Esophagus squamous epithelium (tissue), 5 donors: ENCODE measurements around the gene BICRA. TPM values are rescaled to one million over a fixed set of nuclear protein-coding genes. Genes with fewer than 3 reads are reported as not detected.

Source experiments
- DNase-seq: peaks from one replicate; lab custom pipeline; 2025; lab: John Stamatoyannopoulos, UW
- H3K27ac ChIP-seq, 4 donors: fragments of 200-600 bp; sonication (generic); one replicate each; pipeline ENCODE4 v1.5.1; 2016 to 2019; ENCODE audit warnings: mild to moderate bottlenecking in 1 of 4
- H3K27me3 ChIP-seq, 4 donors: fragments of 200-600 bp; sonication (generic); 1 replicate in 3 of 4; 2 replicates in 1 of 4; pipeline versions ENCODE4 v1.5.1 to v1.6.0; 2017 to 2021; ENCODE audit warnings: antibody characterized with exemption in 1 of 4
- H3K36me3 ChIP-seq, 3 donors: fragments of 200-600 bp; sonication (generic); one replicate each; pipeline ENCODE4 v1.5.1; 2016 to 2019
- H3K4me1 ChIP-seq, 3 donors: fragments of 200-600 bp; sonication (generic); one replicate each; pipeline ENCODE4 v1.5.1; 2017 to 2019
- H3K4me3 ChIP-seq, 4 donors: fragments of 200-600 bp; sonication (generic); 1 replicate in 3 of 4; 2 replicates in 1 of 4; pipeline ENCODE4 v1.5.1; 2016 to 2019; ENCODE audit warnings: mild to moderate bottlenecking in 2 of 4, moderate library complexity in 1 of 4
- H3K9me3 ChIP-seq, 3 donors: fragments of 200-600 bp; sonication (generic); one replicate each; pipeline ENCODE4 v1.5.1; 2016 to 2019
- CTCF ChIP-seq, 6 experiments: fragments of 450-650 bp in 4 of 6; fragments of 200-600 bp in 2 of 6; sonication (generic) in 2 of 6; IDR thresholded peaks; one replicate each; pipeline ENCODE4 v1.5.1; 2016 to 2019; ENCODE audit warnings: antibody characterized with exemption in 6 of 6, mild to moderate bottlenecking in 4 of 6, moderate library complexity in 4 of 6
- POLR2A ChIP-seq, 4 donors: fragments of 450-650 bp; IDR thresholded peaks; one replicate each; pipeline ENCODE4 v1.6.1; 2017; ENCODE audit warnings: antibody characterized with exemption in 4 of 4, mild to moderate bottlenecking in 4 of 4, moderate library complexity in 3 of 4
- WGBS, 2 donors: methylation state at CpG; one replicate each; pipeline ENCODE4 v1.1.5; 2018; 5-methylcytosine and 5-hydroxymethylcytosine counted together
- intact Hi-C: fragments of 100-400 bp; cut with DNase I; formaldehyde crosslinking; loops from one replicate; pipeline ENCODE4 v1.15.0; 2022
- total RNA-seq, 4 donors: library from RNA; depleted of rRNA; stranded (reverse); fragments of >200 nt; gene quantifications; one replicate each; pipeline ENCODE4 v1.1.0, GENCODE V29; 2016
- donor health status: DM: yes; HTN: yes; CAD: no.

The BICRA gene
- total RNA-seq, 4 donors from 2014 or later = 1.1 to 17.5 (median 7.0) TPM

DNA sequence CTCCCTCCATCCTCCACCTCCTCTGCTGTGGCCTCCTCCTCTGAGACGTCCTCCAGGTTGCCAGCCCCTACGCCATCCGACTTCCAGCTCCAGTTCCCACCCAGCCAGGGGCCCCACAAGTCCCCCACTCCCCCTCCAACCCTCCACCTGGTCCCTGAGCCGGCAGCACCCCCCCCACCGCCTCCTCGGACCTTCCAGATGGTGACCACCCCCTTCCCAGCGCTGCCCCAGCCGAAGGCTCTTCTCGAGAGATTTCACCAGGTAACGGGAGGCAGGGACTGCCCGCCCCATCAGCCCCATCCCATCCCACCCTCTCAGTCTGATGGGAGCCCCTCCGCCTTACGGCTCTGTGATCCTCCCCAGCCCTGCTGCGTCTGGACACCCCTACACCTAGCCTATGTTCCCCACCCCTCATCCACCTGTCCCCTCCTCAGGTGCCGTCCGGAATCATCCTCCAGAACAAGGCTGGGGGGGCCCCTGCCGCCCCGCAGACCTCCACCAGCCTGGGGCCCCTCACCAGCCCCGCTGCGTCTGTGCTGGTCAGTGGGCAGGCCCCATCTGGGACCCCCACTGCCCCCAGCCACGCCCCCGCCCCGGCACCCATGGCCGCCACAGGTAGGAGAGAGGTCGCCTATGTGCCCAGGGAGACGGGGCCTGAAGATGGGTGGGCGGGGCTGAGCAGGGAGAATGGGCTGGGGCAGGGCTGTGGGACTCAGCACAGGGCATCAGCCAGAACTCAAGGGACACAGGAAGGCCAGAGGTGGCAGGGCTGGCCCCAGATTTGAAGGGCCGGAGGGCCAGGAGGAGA lies 85.7 kb downstream of the BICRA start:
- Histone ChIP-seq H3K4me1 (peaks cover 0 to 6% (median 5%) of the 10 kb centered on the region in 3 donors), H3K27ac (no peak overlapping the region), H3K9me3 (no peaks in the 10 kb centered on the region), H3K27me3 (no peaks in the 10 kb centered on the region), H3K36me3 (peaks cover 8 to 83% (median 14%) of the 10 kb centered on the region in 3 donors), H3K4me3 (no peak overlapping the region)
- intact Hi-C loops = loop anchor here (5.0 kb wide), 1 partner anchor 257 kb away; no protein-coding TSS in a partner anchor
- no peak for DNase-seq
- TF ChIP-seq POLR2A (IDR thresholded peaks at IDR 0.05) (no peak), CTCF (IDR thresholded peaks at IDR 0.05) (no peak)
- WGBS, 2 donors = 88 to 91% methylated on average over 5 to 11 of the region's 28 CpGs

- WGBS, 2 donors = 82 to 85% methylated on average over 23 to 24 of the region's 26 CpGs
- H3K4me1 ChIP-seq = peaks cover 0 to 6% (median 5%) of the 10 kb centered on the region in 3 donors
- no peaks in the 10 kb centered on the region for H3K27me3 ChIP-seq
- TF ChIP-seq CTCF (IDR thresholded peaks at IDR 0.05) (no peak), POLR2A (IDR thresholded peaks at IDR 0.05) (no peak)
- no peaks in the 10 kb centered on the region for H3K9me3 ChIP-seq
- H3K4me3 ChIP-seq = no peak overlapping the region
- peaks cover 8 to 83% (median 14%) of the 10 kb centered on the region in 3 donors for H3K36me3 ChIP-seq
- intact Hi-C loops = loop anchor here (5.0 kb wide), 1 partner anchor 258 kb away; no protein-coding TSS in a partner anchor
- DNase-seq = no peak
- H3K27ac ChIP-seq = no peak overlapping the region
These were observed 86.8 kb downstream of the BICRA start for GRCh38 chr19:47695533-47696262.

DNA sequence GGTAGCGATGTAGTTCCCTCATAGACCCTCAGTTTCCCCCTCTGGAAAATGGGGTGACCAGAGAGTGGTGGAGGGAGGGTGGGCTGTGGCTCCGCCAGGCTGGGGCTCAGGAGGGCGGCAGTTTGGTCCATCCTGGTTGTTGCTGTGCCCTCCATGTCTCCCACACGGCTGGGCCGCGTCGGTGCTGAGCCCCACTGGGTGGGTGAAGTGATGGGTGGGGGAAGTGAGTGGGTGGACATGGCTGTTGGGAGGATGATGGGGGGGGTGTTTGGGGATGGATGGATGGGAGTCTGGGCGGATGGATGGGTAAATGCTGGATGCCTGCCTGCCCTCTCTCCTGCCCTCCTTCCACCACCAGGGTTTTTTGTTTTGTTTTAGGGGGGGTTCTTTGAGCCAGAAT lies 87.7 kb downstream of the BICRA start:
- H3K4me3 ChIP-seq = no peak overlapping the region
- H3K9me3 ChIP-seq = no peaks in the 10 kb centered on the region
- 100% methylated on average over 1 of the region's 8 CpGs; no CpG with 5 or more reads in 1 of the 2 donors for WGBS, 2 donors
- peaks cover 16 to 83% (median 22%) of the 10 kb centered on the region in 3 donors for H3K36me3 ChIP-seq
- intact Hi-C loops = loop anchor here (5.0 kb wide), 1 partner anchor 259 kb away; no protein-coding TSS in a partner anchor
- no peak for TF ChIP-seq CTCF (IDR thresholded peaks at IDR 0.05)
- TF ChIP-seq POLR2A (IDR thresholded peaks at IDR 0.05) = no peak
- no peak for DNase-seq
- no peaks in the 10 kb centered on the region for H3K27me3 ChIP-seq
- H3K4me1 ChIP-seq = peaks cover 0 to 6% (median 5%) of the 10 kb centered on the region in 3 donors
- H3K27ac ChIP-seq = no peak overlapping the region

DNA sequence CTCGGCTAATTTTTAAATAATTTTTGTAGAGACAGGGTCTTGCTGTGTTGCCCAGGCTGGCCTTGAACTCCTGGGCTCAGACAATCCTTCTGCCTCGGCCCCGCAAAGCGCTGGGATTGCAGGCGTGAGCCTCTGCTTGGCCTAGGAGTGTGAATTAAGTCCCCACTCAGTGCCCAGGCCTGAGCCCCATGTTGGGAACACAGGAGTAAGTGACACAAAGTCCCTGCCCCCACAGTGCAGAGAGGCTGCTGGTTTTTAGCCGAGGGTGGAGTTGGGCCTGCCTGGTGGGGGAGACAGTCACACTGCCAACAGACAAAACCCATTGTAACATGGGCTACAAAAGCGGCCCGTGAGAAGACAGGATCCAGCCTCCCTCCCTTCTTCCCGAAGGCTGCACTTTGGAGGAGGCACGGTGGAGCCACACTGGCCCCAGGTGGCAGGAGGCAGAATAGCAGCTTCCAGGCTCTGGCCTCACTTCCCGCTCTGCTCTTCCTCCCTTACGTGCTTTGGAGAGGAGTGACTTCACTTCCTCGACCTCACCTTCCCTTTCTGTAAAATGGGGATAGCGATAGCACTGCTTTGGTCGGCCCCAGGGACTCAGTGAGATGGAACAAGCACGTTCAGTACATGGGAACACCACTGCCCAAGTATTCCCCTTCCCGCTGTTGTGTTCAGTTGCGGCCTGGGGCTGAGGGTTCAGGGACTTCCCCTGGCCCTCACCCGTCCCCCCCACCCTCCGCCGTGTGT lies 89.1 kb downstream of the BICRA start:
- no peaks in the 10 kb centered on the region for H3K27me3 ChIP-seq
- TF ChIP-seq CTCF (IDR thresholded peaks at IDR 0.05) = peak; percentile 89 to 99 (median 96)
- no peak for TF ChIP-seq POLR2A (IDR thresholded peaks at IDR 0.05)
- intact Hi-C loops = loop anchor here (2.0 to 5.0 kb wide), 2 partner anchors 181 to 261 kb away; no protein-coding TSS in a partner anchor
- peaks cover 0 to 11% (median 5%) of the 10 kb centered on the region in 3 donors for H3K4me1 ChIP-seq
- peak overlapping the region; percentile 20 to 76 (median 60) for H3K27ac ChIP-seq
- DNase-seq = no peak
- H3K36me3 ChIP-seq = peaks cover 24 to 83% (median 31%) of the 10 kb centered on the region in 3 donors
- H3K4me3 ChIP-seq = no peak overlapping the region
- no peaks in the 10 kb centered on the region for H3K9me3 ChIP-seq
- 26 to 30% methylated on average over 11 to 12 of the region's 21 CpGs for WGBS, 2 donors
